ENCODE measurements around the gene DESI2. TPM values are rescaled to one million over a fixed set of nuclear protein-coding genes. Genes with fewer than 3 reads are reported as not detected.

The DESI2 gene
- total and polyA plus RNA-seq, 2 experiments from 2014 or later, result 31.5 to 48.2 TPM

DNA sequence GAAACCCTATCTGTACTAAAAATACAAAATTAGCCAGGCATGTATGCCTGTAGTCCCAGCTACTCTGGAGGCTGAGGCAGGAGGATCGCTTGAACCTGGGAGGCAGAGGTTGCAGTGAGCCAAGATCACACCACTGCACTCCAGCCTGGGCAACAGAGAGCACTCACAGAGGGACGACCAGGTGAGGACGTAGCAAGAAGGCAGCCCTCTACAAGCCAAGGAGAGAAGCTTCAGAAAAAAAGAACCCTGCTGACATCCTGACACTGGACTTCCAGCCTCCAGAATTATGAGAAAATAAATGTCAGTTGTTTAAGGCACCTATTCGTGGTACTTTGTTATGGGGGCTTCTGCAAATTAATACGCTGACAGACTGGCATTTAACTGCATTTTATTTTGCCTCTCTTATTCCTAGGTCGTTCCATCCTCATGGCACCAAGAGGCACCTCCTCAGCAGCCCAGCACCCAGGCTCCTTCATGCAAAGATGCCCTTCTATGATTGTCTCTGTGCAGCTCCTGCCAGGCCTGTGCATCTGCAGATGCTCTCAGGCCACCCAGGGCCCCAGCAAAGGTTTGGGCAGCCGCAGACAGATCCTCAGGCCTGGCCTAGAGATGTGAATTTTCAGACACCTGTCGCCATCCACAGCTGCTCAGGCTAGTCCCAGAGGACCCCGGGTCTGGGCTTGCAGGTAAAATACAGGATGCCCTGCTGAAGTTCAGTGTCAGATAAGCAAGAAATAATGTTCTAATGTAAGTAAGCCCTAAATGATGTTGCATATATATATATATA is 96.5 kb downstream of the DESI2 start:
- no peak for TF ChIP-seq EZH2phosphoT487 (IDR thresholded peaks at IDR 0.05; ENCODE audit: low read depth, severe bottlenecking, unreplicated experiment)
- no peak for TF ChIP-seq EZH2 (IDR thresholded peaks at IDR 0.05; ENCODE audit: borderline replicate concordance)
- TF ChIP-seq CTCF (IDR thresholded peaks at IDR 0.05; ENCODE audit: poor library complexity), result no peak
- Histone ChIP-seq H3K36me3 (replicated peaks; ENCODE audit: insufficient read depth, low read depth) (no peaks in the 10 kb centered on the region), H2AFZ (no peak overlapping the region), H3K4me3 (no peak overlapping the region), H3K4me2 (no peak overlapping the region), H3K9me3 (ENCODE audit: low read depth) (no peaks in the 10 kb centered on the region), H3K4me1 (ENCODE audit: insufficient read depth) (no peaks in the 10 kb centered on the region), H4K20me1 (ENCODE audit: insufficient read depth, poor library complexity, severe bottlenecking) (no peaks in the 10 kb centered on the region), H3K27me3 (no peaks in the 10 kb centered on the region), H3K79me2 (no peaks in the 10 kb centered on the region), H3K9me2 (replicated peaks; ENCODE audit: insufficient read depth) (no peaks in the 10 kb centered on the region), H3K27ac (no peak overlapping the region)
- DNase-seq (ENCODE audit: low spot score), result no peak
- WGBS (ENCODE audit: low lambda C conversion rate, missing lambda C conversion rate), result 94% methylated on average over 9 of the region's 9 CpGs

GRCh38 chr1:244751271-244751895 is 98.5 kb downstream of the DESI2 start:
- TF ChIP-seq EZH2phosphoT487 (IDR thresholded peaks at IDR 0.05; ENCODE audit: low read depth, severe bottlenecking, unreplicated experiment) (no peak), CTCF (IDR thresholded peaks at IDR 0.05; ENCODE audit: poor library complexity) (no peak), EZH2 (IDR thresholded peaks at IDR 0.05; ENCODE audit: borderline replicate concordance) (no peak)
- H3K27me3 ChIP-seq, result no peaks in the 10 kb centered on the region
- 95% methylated on average over 13 of the region's 13 CpGs for WGBS (ENCODE audit: low lambda C conversion rate, missing lambda C conversion rate)

DNA sequence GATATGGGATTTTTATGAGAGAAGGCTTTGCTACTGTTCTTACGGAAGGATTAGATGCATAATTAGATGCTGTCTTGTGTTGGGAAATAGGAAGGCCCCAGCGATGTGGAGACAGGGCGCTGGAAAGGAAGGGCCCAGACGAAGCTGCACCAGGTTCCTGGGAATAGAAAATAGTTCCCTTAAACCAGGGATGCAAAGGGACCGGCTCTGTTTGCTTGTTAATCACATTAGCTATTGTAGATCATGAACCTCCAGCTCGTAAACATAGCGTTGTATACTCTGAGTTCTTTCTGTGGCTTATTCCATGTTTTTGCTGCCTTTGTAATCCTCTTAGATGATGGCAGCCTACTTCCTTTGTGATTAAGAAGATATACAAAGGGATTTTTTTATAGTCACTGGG is 102.7 kb downstream of the DESI2 start:
- H3K79me2 ChIP-seq, result no peaks in the 10 kb centered on the region
- WGBS (ENCODE audit: low lambda C conversion rate, missing lambda C conversion rate), result 75% methylated on average over 7 of the region's 7 CpGs
- no peak overlapping the region for H3K27ac ChIP-seq
- H3K4me1 ChIP-seq (ENCODE audit: insufficient read depth), result no peaks in the 10 kb centered on the region
- DNase-seq (ENCODE audit: low spot score), result no peak
- no peak overlapping the region for H3K4me3 ChIP-seq
- H3K4me2 ChIP-seq, result no peak overlapping the region
- H3K9me2 ChIP-seq (replicated peaks; ENCODE audit: insufficient read depth), result no peaks in the 10 kb centered on the region
- no peaks in the 10 kb centered on the region for H3K36me3 ChIP-seq (replicated peaks; ENCODE audit: insufficient read depth, low read depth)
- TF ChIP-seq EZH2phosphoT487 (IDR thresholded peaks at IDR 0.05; ENCODE audit: low read depth, severe bottlenecking, unreplicated experiment) (no peak), CTCF (IDR thresholded peaks at IDR 0.05; ENCODE audit: poor library complexity) (no peak), EZH2 (IDR thresholded peaks at IDR 0.05; ENCODE audit: borderline replicate concordance) (no peak)
- H4K20me1 ChIP-seq (ENCODE audit: insufficient read depth, poor library complexity, severe bottlenecking), result no peaks in the 10 kb centered on the region
- no peaks in the 10 kb centered on the region for H3K27me3 ChIP-seq
- no peak overlapping the region for H2AFZ ChIP-seq
- no peaks in the 10 kb centered on the region for H3K9me3 ChIP-seq (ENCODE audit: low read depth)

More at GRCh38 chr1:244751271-244751895, 98.5 kb downstream of the DESI2 start:
- Histone ChIP-seq H3K4me2 (no peak overlapping the region), H3K36me3 (replicated peaks; ENCODE audit: insufficient read depth, low read depth) (no peaks in the 10 kb centered on the region), H3K9me3 (ENCODE audit: low read depth) (no peaks in the 10 kb centered on the region), H3K4me1 (ENCODE audit: insufficient read depth) (no peaks in the 10 kb centered on the region), H3K9me2 (replicated peaks; ENCODE audit: insufficient read depth) (no peaks in the 10 kb centered on the region), H4K20me1 (ENCODE audit: insufficient read depth, poor library complexity, severe bottlenecking) (no peaks in the 10 kb centered on the region), H3K27ac (no peak overlapping the region), H3K79me2 (no peaks in the 10 kb centered on the region), H3K4me3 (no peak overlapping the region), H2AFZ (no peak overlapping the region)
- DNase-seq (ENCODE audit: low spot score), result no peak

All from hepatocyte (in vitro differentiated cells).